Measurements from ENCODE around the gene CPAMD8. TPM values are rescaled to one million over a fixed set of nuclear protein-coding genes. Genes with fewer than 3 reads are reported as not detected.

CPAMD8 gene
- total and polyA plus RNA-seq, 10 of the 15 experiments (the other 5 are each of a cell fraction or from before 2014, with no cell fraction given): 0.12 to 0.97 (median 0.25) TPM; not detected in 3

- ATAC-seq: no peak
- Histone ChIP-seq H3K79me2 (ENCODE audit: control insufficient read depth, insufficient read depth, low read length) (no peaks in the 10 kb centered on the region), H3K9me3 (replicated peaks; ENCODE audit: control insufficient read depth, insufficient read depth, low read length) (no peaks in the 10 kb centered on the region; the same call in 2 of the 3 replicates), H3K27me3 (replicated peaks in 1 of 2; ENCODE audit: control insufficient read depth in 2 of 2, insufficient read depth in 2 of 2, low read length in 1 of 2) (no peaks in the 10 kb centered on the region), H3K9ac (ENCODE audit: control insufficient read depth, insufficient read depth, low read length) (no peak overlapping the region), H3K36me3 (ENCODE audit: control insufficient read depth in 2 of 2, insufficient read depth in 2 of 2, low read length in 1 of 2) (no peaks in the 10 kb centered on the region), H3K4me1 (ENCODE audit: control insufficient read depth, insufficient read depth, low read length) (no peaks in the 10 kb centered on the region), H4K20me1 (ENCODE audit: control insufficient read depth, insufficient read depth) (no peaks in the 10 kb centered on the region), H3K27ac (ENCODE audit: control insufficient read depth, insufficient read depth) (no peak overlapping the region), H3K4me2 (ENCODE audit: control insufficient read depth, insufficient read depth) (no peak overlapping the region), H2AFZ (ENCODE audit: control insufficient read depth, low read depth, low read length) (no peak overlapping the region), H3K4me3 (no peak overlapping the region)
- POLR2A ChIA-PET: no interaction called here
- TF ChIP-seq CUX1 (IDR thresholded peaks at IDR 0.05; ENCODE audit: insufficient replicate concordance, low read depth, low read length) (no peak), MXI1 (IDR thresholded peaks at IDR 0.05; ENCODE audit: low read depth, low read length) (no peak), HDAC2 (IDR thresholded peaks at IDR 0.05) (no peak), POLR2AphosphoS5 (IDR thresholded peaks at IDR 0.05; ENCODE audit: low read length) (no peak), TCF12 (IDR thresholded peaks at IDR 0.05; ENCODE audit: low read depth, low read length) (no peak), PBX3 (IDR thresholded peaks at IDR 0.05; ENCODE audit: insufficient replicate concordance, low read depth, low read length) (no peak), ZNF274 (IDR thresholded peaks at IDR 0.05; ENCODE audit: insufficient read depth, insufficient read length) (no peak)
- RAD21 ChIA-PET (ENCODE audit: unreplicated experiment): no interaction called here
- no peak for DNase-seq (ENCODE audit: low read depth, low spot score)
- SMC1A ChIA-PET (ENCODE audit: uncharacterized antibody, unreplicated experiment): no interaction called here
- in situ Hi-C loops (cut with MboI): no loop called here
- no peak for FAIRE-seq
- CTCF ChIA-PET: no interaction called here
- intact Hi-C loops (cut with micrococcal nuclease; ENCODE audit: unreplicated experiment): no loop called here
- no TSS peak for BruUV-seq (replicated peaks)
- WGBS (ENCODE audit: insufficient coverage, insufficient replicate concordance, low lambda C conversion rate, missing lambda C conversion rate): 70% methylated on average over 2 of the region's 2 CpGs
These were observed 98.3 kb downstream of the CPAMD8 start for GRCh38 chr19:16928351-16928750.

Data from GM12878 (cell line).